ENCODE data around the gene MYO5C.

Gene MYO5C

GRCh38 chr15:52164631-52165265 is 130.9 kb downstream of the MYO5C start:
- no peak for DNase-seq

DNA sequence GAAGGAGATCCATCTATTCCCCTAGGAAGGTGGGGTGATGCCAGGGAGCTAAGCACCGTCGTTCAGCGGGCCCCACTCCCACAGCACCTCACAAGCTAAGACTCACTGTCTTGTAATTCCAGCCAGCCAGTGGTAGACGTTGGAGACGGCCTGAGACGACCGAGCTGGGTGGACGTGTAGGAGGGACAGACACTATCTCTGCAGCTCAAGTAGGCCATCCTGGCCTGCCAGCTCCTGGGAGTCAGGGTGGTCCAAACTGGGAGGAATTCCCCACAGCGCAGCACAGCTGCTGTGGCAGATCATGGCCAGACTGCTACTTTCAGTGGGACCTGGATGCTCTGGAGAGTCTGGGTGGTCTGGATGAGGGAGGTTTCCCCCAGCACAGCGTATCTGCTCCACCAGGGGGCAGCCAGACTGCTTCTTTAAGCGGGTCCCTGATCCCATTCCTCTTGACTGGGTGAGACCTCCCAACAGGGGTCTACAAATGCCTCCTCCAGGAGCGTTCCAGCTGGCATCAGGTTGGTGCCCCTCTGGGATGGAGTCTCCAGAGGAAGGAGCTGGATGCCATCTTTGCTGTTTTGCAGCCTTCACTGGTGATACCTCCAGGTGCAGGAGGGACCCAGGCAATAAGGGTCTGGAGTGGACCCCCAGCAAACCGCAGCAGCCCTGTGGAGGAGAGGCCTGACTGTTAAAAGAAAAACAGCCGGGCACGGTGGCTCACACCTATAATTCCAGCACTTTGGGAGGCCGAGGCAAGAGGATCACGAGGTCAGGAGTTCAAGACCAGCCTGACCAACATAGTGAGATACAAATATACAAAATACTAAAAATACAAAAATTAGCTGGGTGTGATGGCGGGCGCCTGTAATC is 132.0 kb downstream of the MYO5C start:
- DNase-seq: no peak

DNA sequence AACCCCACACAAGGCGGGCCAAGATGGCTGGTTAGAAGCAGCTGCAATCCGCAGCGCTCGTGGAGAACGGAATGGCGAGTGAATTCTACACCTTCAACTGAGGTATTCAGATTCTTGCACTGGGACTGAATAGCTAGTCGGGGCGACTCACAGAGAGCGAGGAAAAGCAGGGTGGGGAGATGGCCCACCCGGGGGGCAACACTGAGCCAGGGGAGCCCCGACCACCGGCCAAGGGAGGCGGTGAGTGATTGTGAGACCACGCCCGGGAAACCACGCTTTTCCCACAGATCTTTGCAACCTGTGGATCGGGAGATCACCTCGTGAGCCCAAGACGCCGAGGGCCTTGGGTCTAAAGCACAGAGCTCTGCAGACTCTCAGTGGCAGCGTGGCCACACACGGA is 132.7 kb downstream of the MYO5C start:
- no peak for DNase-seq

GRCh38 chr15:52162260-52162659 is 133.3 kb downstream of the MYO5C start:
- DNase-seq: no peak

DNA sequence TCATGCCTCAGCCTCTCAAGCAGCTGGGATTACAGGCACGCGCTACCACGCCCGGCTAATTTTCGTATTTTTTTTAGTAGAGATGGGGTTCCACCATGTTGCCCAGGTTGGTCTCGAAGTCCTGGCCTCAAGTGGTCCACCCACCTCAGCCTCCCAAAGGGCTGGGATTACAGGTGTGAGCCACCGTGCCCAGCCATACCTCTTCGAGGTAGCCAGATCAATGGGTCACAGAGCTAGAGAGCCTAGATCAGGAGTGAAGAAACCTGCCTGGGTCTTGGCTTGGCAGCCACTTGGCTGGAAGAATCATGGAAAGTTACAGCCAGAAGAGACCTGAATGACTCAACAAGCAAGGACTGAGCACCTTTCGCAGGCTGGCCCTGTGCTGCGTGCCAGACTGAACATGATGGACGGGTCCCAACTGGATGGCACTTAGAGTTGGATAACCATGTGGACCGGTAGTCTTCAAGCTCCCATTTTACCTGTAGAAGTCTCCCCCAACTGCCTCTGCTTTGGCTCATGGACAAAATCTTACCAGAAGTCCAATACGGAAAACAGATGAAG is 134.1 kb downstream of the MYO5C start:
- no peak for DNase-seq

DNA sequence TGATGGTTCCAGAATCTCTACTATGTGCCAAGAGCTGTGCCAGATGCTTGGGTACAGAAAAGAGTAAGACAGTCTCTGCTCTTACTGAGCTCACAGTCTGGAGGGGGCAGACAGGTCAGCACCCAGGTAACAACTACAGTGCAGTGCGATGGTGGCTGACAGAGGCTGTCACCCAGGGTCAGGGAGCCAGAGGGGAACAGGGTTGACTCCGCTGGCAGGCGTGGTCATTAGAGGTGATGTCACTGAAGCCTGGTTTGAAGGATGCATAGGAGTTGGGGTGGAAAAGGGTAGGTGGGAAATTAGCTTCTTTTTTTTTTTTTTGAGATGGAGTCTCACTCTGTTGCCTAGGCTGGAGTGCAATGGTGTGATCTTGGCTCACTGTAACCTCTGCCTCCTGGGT is 136.0 kb downstream of the MYO5C start:
- DNase-seq: no peak

GRCh38 chr15:52158084-52158765 is 137.4 kb downstream of the MYO5C start:
- DNase-seq: no peak

DNA sequence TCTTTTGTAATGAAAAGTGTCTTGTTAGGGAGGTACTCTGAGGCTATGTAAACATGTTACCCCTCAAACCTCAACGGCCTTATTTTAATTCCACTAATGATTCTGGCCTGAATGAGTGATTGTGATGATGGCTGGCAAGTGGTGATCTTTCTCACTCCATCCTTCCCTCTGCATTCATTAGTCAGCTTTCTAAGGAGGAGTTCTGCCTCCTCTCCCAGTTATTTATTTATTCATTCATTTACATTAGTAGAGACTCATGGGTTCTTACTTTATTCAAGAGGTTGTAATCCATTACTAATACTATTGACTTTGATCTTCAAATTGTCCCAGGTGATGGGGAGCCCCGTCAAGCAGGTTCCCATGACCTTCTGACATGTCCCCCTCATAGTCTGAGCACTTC is 139.7 kb downstream of the MYO5C start:
- no peak for DNase-seq

- no peak for DNase-seq
Measured at GRCh38 chr15:52154896-52155865, 140.4 kb downstream of the MYO5C start.

- DNase-seq: no peak
Measured at GRCh38 chr15:52153900-52154895, 141.4 kb downstream of the MYO5C start.

DNA sequence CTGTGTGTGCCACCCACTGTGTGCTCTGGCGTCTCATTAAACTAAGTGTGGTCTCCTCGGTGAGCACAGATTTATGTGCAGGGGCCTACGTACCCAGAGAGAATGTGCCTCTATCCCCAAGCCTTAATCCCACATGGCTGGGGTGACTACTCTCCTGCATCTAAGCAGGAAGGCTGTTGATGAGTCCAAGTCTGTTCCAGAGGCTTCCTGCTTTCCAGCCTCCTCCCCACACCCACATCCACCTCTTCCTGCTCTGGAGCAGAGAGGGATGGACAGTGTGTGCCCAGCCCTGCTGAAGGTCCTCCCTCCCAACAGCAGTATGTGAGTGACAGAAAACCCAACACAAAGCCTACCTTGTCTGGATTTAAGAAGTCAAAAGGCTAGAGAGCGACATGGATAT is 144.3 kb downstream of the MYO5C start:
- DNase-seq: no peak

GRCh38 chr15:52150871-52151270 is 144.7 kb downstream of the MYO5C start:
- DNase-seq: no peak

GRCh38 chr15:52150043-52150825 is 145.4 kb downstream of the MYO5C start:
- DNase-seq: no peak

DNA sequence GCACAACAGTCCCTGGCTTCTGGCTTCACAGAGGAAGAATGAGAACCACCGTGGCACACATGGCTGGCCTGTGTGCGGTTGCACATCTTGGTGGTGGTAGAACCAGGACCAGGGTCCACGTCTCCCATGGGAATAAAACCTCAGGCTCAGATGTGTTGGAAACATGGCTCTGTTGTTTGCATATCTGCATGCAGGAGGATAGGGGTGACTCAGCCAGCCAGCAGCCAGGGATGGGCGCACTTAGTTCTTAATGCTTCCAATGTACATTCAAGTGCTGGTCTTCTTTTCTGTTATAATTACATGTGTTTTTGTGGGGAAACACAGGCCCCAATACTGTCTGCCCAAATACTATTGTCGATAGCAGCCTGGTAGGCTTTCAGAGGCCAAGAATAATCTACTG is 147.2 kb downstream of the MYO5C start:
- no peak for DNase-seq

DNA sequence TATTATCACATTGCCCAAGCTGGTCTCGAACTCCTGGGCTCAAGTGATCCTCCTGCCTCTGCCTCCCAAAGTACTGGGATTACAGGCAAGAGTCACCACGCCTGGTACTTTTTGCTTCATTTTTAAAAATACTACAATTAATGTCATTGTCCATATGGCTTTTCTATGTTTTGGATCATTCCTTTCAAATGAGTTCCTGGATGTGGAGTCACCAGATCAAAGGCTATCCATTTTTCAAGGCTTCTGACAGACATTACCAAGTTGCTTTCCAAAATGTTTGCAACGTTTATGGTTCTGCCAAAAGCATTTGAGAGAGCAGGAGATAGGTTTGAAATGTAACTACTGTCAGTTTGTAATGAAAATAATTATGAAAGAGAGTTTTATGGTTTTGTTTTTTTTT is 148.8 kb downstream of the MYO5C start:
- no peak for DNase-seq

DNA sequence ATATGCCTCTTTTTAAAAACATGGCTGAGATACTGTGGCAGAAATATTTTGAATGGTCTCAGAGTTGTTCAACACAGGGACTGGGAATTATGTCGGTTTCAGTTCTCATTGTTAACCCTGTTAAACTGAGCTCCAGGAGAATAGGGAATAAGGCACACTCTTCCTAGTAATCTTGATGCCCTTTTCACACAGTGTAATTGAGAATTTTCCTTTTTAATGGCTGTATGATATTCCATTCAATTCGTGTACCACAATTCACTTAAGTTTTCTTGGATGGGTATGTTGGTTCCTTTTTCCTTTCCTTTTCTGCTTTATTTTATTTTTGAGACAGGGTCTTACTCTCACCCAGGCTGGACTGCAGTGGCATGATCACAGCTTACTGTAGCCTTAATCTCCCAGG is 149.3 kb downstream of the MYO5C start:
- DNase-seq: no peak

DNA sequence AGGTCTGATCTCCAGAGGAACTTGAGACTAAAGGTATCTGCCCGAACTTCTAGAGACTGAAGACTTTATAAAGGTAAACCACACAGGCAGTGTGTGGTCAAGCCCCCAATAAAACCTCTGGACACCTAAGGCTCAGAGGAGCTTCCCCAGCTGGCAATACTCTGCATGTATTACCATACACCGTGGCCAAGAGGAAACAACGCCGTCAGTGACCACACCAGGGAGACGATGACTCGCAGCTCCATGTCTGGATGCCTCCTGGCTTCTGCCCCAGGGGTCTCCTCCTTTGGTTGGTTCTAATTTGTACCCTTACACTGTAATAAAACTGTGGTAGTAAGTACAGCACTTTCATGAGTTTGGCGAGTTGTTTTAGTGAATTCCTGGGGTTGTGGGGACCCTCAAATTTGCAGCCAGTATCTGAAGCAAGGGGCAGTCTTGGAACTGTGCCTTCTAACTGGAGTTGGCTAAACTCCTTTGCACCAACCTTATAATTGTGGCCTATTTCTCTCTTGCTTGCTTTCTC is 150.9 kb downstream of the MYO5C start:
- DNase-seq: no peak

DNA sequence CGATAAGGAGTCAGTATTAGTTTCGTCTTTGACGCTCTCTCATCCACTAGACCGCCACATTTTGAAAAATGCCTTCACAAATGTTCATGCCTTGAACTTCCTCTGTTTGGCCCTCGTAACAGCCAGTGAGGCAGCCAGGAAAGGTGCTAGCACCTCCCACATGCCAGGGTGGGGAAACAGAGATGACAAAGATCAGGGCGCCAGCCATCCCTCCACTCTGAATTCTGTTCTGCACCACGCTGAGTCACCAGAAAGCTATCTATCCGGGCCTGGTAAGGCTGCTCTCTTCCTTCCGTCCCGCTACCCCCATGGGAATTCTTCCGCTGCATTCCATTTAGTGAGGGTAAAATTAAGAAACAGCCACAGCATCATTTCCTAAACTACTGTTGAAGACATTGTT is 151.7 kb downstream of the MYO5C start:
- DNase-seq: no peak
